ENCODE results near the gene SLC34A2. TPM values are rescaled to one million over a fixed set of nuclear protein-coding genes. Genes with fewer than 3 reads are reported as not detected.

SLC34A2 gene
- total and polyA plus RNA-seq, 10 of the 15 experiments (the other 5 are each of a cell fraction or from before 2014, with no cell fraction given), result 0.08 to 0.59 TPM; not detected in 8

GRCh38 chr4:25696409-25696808, 40.8 kb downstream of the SLC34A2 start:
- ChIA-PET RAD21 (ENCODE audit: unreplicated experiment) (no interaction called here), CTCF (no interaction called here)
- no peak for FAIRE-seq

More at GRCh38 chr4:25696409-25696808, 40.8 kb downstream of the SLC34A2 start:
- in situ Hi-C loops (cut with MboI), result no loop called here
- Histone ChIP-seq H3K27ac (ENCODE audit: control insufficient read depth, insufficient read depth) (no peak overlapping the region), H3K36me3 (ENCODE audit: control insufficient read depth in 2 of 2, insufficient read depth in 2 of 2, low read length in 1 of 2) (no peaks in the 10 kb centered on the region), H3K9me3 (replicated peaks; ENCODE audit: control insufficient read depth, insufficient read depth, low read length) (no peaks in the 10 kb centered on the region; the same call in 2 of the 3 replicates), H2AFZ (ENCODE audit: control insufficient read depth, low read depth, low read length) (no peak overlapping the region), H3K4me3 (no peak overlapping the region), H3K27me3 (replicated peaks in 1 of 2; ENCODE audit: control insufficient read depth in 2 of 2, insufficient read depth in 2 of 2, low read length in 1 of 2) (peaks cover 0 to 3% of the 10 kb centered on the region in 2 experiments; a peak in 1 of 4 replicates), H3K4me1 (ENCODE audit: control insufficient read depth, insufficient read depth, low read length) (no peaks in the 10 kb centered on the region), H3K79me2 (ENCODE audit: control insufficient read depth, insufficient read depth, low read length) (no peaks in the 10 kb centered on the region), H4K20me1 (ENCODE audit: control insufficient read depth, insufficient read depth) (no peaks in the 10 kb centered on the region), H3K4me2 (ENCODE audit: control insufficient read depth, insufficient read depth) (no peak overlapping the region), H3K9ac (ENCODE audit: control insufficient read depth, insufficient read depth, low read length) (no peak overlapping the region)
- POLR2A ChIA-PET, result no interaction called here
- intact Hi-C loops (cut with micrococcal nuclease; ENCODE audit: unreplicated experiment), result no loop called here
- 36% methylated on average over 5 of the region's 5 CpGs for WGBS (ENCODE audit: insufficient coverage, insufficient replicate concordance, low lambda C conversion rate, missing lambda C conversion rate)
- DNase-seq (ENCODE audit: low read depth, low spot score) (no peak), ATAC-seq (no peak)
- no TSS peak for BruUV-seq (replicated peaks)
- SMC1A ChIA-PET (ENCODE audit: uncharacterized antibody, unreplicated experiment), result no interaction called here
- TF ChIP-seq ZNF217 (IDR thresholded peaks at IDR 0.05), result no peak
- TF ChIP-seq YY1 (IDR thresholded peaks at IDR 0.05; ENCODE audit: low read depth, low read length), result no peak
- no peak for TF ChIP-seq RELA (IDR thresholded peaks at IDR 0.05; ENCODE audit: borderline replicate concordance, partially characterized antibody)
- TF ChIP-seq CHD2 (IDR thresholded peaks at IDR 0.05; ENCODE audit: borderline replicate concordance, low read depth, low read length), result no peak
- no peak for TF ChIP-seq ZBTB33 (IDR thresholded peaks at IDR 0.05)
- TF ChIP-seq BCL11A (IDR thresholded peaks at IDR 0.05; ENCODE audit: low read depth, low read length), result no peak
- TF ChIP-seq SUZ12 (IDR thresholded peaks at IDR 0.05; ENCODE audit: unreplicated experiment), result no peak
- TF ChIP-seq IKZF1 (conservative IDR thresholded peaks at IDR 0.05), result no peak
- TF ChIP-seq BACH1 (IDR thresholded peaks at IDR 0.05; ENCODE audit: borderline replicate concordance), result no peak
- no peak for TF ChIP-seq POLR2AphosphoS2 (IDR thresholded peaks at IDR 0.05; ENCODE audit: low read depth, low read length)
- TF ChIP-seq FOXK2 (IDR thresholded peaks at IDR 0.05), result no peak
- no peak for TF ChIP-seq ZBTB4 (CRISPR knock-in tag; IDR thresholded peaks at IDR 0.05)
- no peak for TF ChIP-seq MEF2B (IDR thresholded peaks at IDR 0.05; ENCODE audit: partially characterized antibody, poor library complexity, severe bottlenecking)
- no peak for TF ChIP-seq EGR1 (IDR thresholded peaks at IDR 0.05; ENCODE audit: borderline replicate concordance in 1 of 2, low read depth in 2 of 2, low read length in 2 of 2)
- no peak for TF ChIP-seq NFYA (IDR thresholded peaks at IDR 0.05; ENCODE audit: borderline replicate concordance, low read depth, low read length)
- no peak for TF ChIP-seq PML (IDR thresholded peaks at IDR 0.05; ENCODE audit: low read length)
